ENCODE measurements around the gene PPP6R2.

Gene PPP6R2

DNA sequence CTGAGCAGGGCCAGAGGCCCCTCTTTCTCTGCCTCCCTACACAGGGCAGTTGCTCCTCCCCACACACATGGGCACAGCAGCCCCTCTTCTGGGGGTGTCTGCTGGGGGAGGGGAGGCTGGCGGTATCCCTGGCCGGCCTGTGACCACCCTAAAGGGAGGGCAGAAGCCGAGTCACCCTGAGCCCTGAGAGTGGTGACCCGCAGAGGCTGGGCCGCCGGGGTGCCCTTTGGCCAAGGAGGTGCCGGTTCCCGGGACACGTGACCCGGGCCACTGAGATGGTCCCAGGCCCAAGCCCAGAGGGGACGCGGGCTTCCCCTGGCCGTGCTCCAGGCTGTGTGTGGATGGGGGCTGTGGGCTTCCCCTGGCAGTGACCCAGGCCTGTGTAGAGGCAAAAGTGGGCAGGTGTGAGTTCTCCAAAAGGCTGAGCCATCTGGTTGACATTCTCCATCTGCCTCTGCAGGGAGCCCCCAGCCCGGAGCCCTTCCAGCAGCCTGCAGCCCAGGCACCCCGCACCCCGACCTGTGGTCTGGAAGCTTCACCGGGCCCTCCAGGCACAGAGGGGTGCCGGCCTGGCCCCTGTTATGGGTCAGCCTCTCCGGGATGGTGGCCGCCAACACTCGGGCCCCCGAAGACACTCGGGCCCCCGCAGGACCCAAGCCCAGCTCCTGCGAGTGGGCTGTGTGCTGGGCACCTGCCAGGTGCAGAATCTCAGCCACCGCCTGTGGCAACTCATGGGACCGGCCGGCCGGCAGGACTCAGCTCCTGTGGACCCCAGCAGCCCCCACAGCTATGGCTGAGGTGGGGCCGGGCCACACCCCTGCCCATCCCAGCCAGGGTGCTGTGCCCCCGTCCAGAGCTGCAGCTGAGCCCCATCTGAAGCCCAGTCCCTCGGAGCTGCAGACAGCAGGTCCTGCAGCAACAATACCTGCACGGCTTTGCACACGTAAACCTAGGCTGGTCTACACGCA is 139.3 kb downstream of the PPP6R2 start:
- Histone ChIP-seq H3K27ac (ENCODE audit: poor library complexity, severe bottlenecking) (no peak overlapping the region), H3K36me3 (ENCODE audit: low read depth) (no peaks in the 10 kb centered on the region), H3K9me3 (ENCODE audit: severe bottlenecking) (no peaks in the 10 kb centered on the region), H3K4me1 (ENCODE audit: insufficient read depth, poor library complexity, severe bottlenecking) (peaks cover 3% of the 10 kb centered on the region), H3K4me3 (ENCODE audit: severe bottlenecking) (peak overlapping the region; percentile 75), H3K27me3 (ENCODE audit: insufficient read depth, poor library complexity, severe bottlenecking) (peaks cover 6% of the 10 kb centered on the region)
- DNase-seq (ENCODE audit: low spot score) (no peak), ATAC-seq (ENCODE audit: low read depth) (0 out of 3 replicates have a peak, but pooled peaks have one; percentile 2)
- TF ChIP-seq, protein P1, sequence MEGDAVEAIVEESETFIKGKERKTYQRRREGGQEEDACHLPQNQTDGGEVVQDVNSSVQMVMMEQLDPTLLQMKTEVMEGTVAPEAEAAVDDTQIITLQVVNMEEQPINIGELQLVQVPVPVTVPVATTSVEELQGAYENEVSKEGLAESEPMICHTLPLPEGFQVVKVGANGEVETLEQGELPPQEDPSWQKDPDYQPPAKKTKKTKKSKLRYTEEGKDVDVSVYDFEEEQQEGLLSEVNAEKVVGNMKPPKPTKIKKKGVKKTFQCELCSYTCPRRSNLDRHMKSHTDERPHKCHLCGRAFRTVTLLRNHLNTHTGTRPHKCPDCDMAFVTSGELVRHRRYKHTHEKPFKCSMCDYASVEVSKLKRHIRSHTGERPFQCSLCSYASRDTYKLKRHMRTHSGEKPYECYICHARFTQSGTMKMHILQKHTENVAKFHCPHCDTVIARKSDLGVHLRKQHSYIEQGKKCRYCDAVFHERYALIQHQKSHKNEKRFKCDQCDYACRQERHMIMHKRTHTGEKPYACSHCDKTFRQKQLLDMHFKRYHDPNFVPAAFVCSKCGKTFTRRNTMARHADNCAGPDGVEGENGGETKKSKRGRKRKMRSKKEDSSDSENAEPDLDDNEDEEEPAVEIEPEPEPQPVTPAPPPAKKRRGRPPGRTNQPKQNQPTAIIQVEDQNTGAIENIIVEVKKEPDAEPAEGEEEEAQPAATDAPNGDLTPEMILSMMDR (IDR thresholded peaks at IDR 0.05; ENCODE audit: poor library complexity, severe bottlenecking), result no peak

DNA sequence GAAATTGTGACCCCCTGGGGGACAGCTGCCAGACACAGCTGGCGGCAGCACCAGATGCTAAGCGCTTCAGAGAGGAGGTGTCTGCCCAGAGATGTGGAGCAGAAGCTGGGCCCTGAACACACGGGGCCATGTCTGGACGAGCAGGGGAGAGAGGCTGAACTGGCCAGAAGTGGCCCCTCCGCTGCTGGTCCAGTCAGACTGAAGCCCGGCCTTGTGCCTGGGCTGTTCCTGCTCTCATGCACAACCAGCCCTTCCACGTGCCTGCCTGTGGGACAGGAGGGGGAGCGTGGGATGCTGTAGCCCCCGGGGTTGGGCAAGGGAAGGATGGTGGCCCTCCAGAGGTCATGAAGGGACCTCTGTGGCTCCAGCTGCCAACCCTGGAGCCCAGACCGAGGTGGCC is 140.0 kb downstream of the PPP6R2 start:
- H3K27ac ChIP-seq (ENCODE audit: poor library complexity, severe bottlenecking), result no peak overlapping the region
- H3K4me3 ChIP-seq (ENCODE audit: severe bottlenecking), result no peak overlapping the region
- TF ChIP-seq, protein P1 (IDR thresholded peaks at IDR 0.05; ENCODE audit: poor library complexity, severe bottlenecking), result no peak
- DNase-seq (ENCODE audit: low spot score), result no peak
- H3K4me1 ChIP-seq (ENCODE audit: insufficient read depth, poor library complexity, severe bottlenecking), result peaks cover 3% of the 10 kb centered on the region
- no peaks in the 10 kb centered on the region for H3K36me3 ChIP-seq (ENCODE audit: low read depth)
- ATAC-seq (ENCODE audit: low read depth), result no peak
- peaks cover 6% of the 10 kb centered on the region for H3K27me3 ChIP-seq (ENCODE audit: insufficient read depth, poor library complexity, severe bottlenecking)
- no peaks in the 10 kb centered on the region for H3K9me3 ChIP-seq (ENCODE audit: severe bottlenecking)

DNA sequence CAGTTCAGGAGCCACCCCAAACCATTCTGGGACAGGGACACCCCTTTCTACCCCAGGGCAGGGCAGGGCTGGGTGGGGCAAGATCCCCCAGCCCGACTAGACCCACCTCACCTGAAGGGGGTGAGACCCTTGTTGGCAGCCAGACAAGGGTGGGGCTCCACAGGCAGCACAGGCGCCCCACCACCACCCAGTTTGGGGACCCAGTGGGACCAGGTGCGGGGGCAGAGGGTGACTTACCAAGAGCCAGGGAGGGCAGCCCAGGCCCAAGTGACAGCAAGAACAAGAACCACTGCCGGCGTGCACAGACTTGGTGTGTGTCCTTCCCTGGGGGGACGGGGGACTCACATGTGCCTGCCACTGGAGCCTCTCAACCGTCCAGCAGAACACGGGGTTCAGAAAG is 140.4 kb downstream of the PPP6R2 start:
- H3K36me3 ChIP-seq (ENCODE audit: low read depth), result no peaks in the 10 kb centered on the region
- ATAC-seq (ENCODE audit: low read depth), result no peak
- TF ChIP-seq, protein P1 (IDR thresholded peaks at IDR 0.05; ENCODE audit: poor library complexity, severe bottlenecking), result no peak
- peaks cover 6% of the 10 kb centered on the region for H3K27me3 ChIP-seq (ENCODE audit: insufficient read depth, poor library complexity, severe bottlenecking)
- no peak for DNase-seq (ENCODE audit: low spot score)
- no peak overlapping the region for H3K4me3 ChIP-seq (ENCODE audit: severe bottlenecking)
- H3K4me1 ChIP-seq (ENCODE audit: insufficient read depth, poor library complexity, severe bottlenecking), result peaks cover 3% of the 10 kb centered on the region
- no peak overlapping the region for H3K27ac ChIP-seq (ENCODE audit: poor library complexity, severe bottlenecking)
- H3K9me3 ChIP-seq (ENCODE audit: severe bottlenecking), result no peaks in the 10 kb centered on the region

DNA sequence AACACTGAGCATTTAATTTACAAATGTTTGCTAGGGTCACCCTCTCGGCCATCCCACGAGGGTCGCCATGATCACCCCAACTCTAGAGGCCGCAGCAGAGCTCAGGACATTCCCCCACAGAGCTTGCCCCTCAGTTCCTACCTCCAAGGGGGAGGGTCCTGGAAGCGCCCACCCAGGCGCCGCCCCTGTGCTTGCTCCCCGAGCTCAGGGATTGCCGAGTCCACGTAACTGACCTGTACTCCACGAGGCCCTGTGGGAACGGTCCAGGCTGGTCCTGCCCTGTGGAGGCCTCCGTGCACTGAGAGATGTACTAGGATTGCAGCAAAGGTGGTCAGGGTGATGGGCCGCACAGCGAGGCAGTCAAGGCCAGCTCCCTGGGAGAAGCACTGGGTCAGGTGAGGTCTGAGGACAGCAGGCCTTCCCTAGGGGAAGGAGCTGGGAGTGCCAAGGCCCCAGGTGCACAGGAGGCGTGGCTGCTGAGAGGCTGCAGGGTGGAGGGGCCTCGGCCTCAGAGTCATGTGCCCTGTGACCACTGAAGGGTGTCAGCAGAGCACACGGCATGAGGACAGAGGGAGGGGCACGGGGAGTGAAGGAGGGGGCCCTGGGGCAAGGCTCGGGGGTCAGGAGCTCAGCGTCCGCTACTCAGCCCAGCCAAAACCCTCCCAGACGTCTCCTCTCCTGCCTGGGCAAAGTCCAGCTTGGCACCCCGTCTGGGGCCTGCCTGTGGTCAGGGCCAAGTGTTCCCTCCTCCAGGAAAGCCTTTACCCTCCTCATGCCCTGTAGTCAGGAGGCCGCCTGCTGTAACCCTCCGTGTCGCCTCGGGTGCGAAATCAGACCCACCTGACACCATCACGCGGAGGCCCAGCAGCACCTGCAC is 141.1 kb downstream of the PPP6R2 start:
- Histone ChIP-seq H3K4me3 (ENCODE audit: severe bottlenecking) (no peak overlapping the region), H3K4me1 (ENCODE audit: insufficient read depth, poor library complexity, severe bottlenecking) (peaks cover 3% of the 10 kb centered on the region), H3K27me3 (ENCODE audit: insufficient read depth, poor library complexity, severe bottlenecking) (peaks cover 6% of the 10 kb centered on the region), H3K9me3 (ENCODE audit: severe bottlenecking) (no peaks in the 10 kb centered on the region), H3K36me3 (ENCODE audit: low read depth) (no peaks in the 10 kb centered on the region), H3K27ac (ENCODE audit: poor library complexity, severe bottlenecking) (no peak overlapping the region)
- ATAC-seq (ENCODE audit: low read depth), result no peak
- TF ChIP-seq, protein P1 (IDR thresholded peaks at IDR 0.05; ENCODE audit: poor library complexity, severe bottlenecking), result no peak
- no peak for DNase-seq (ENCODE audit: low spot score)

Data from RWPE2 (cell line).